Right lobe of liver (tissue), 6 donors: ENCODE results near the gene FLNB. TPM values are rescaled to one million over a fixed set of nuclear protein-coding genes. Genes with fewer than 3 reads are reported as not detected.
A peak's percentile ranks its signal among the peaks of the same experiment; 100 is the strongest.

Experiments used
- ATAC-seq, 4 donors: fragments of 200-7000 bp; cut with Tn5 transposase; one replicate each; pipeline ENCODE4 v1.9.1; 2020; ENCODE audit warnings: mild to moderate bottlenecking in 4 of 4, moderate library complexity in 4 of 4
- DNase-seq, 3 donors: peaks; one replicate each; pipeline ENCODE4 v3.0.0-alpha.2; 2020
- H3K27ac ChIP-seq, 3 donors: fragments of 200-600 bp; one replicate each; pipeline ENCODE4 v1.8.0; 2022
- H3K27me3 ChIP-seq, 2 donors: fragments of 200-600 bp; one replicate each; pipeline ENCODE4 v1.8.0; 2022
- H3K36me3 ChIP-seq, 4 donors: fragments of 200-600 bp; sonication (generic) in 1 of 4; one replicate each; pipeline versions ENCODE4 v1.5.1 to v1.8.0; 2017 to 2022; ENCODE audit warnings: control low read depth in 1 of 4
- H3K4me1 ChIP-seq, 4 donors: fragments of 200-600 bp; sonication (generic) in 1 of 4; one replicate each; pipeline versions ENCODE4 v1.5.1 to v1.8.0; 2017 to 2022; ENCODE audit warnings: control low read depth in 1 of 4
- H3K4me3 ChIP-seq, 3 donors: fragments of 200-600 bp; one replicate each; pipeline ENCODE4 v1.8.0; 2022
- H3K9me3 ChIP-seq, 4 donors: fragments of 200-600 bp; sonication (generic) in 1 of 4; one replicate each; pipeline versions ENCODE4 v1.5.1 to v1.8.0; 2017 to 2022; ENCODE audit warnings: control low read depth in 1 of 4
- POLR2A ChIP-seq: fragments of 450-650 bp; IDR thresholded peaks from one replicate; pipeline ENCODE4 v1.6.1; 2017; ENCODE audit warnings: antibody characterized with exemption, mild to moderate bottlenecking
- WGBS: methylation state at CpG from one replicate; pipeline ENCODE4 v1.1.6; 2018; ENCODE audit warnings: low coverage, low lambda C conversion rate; ENCODE audit not compliant: insufficient coverage; ENCODE audit errors: missing lambda C conversion rate; 5-methylcytosine and 5-hydroxymethylcytosine counted together
- intact Hi-C, 2 donors: fragments of 100-400 bp; cut with DNase I; formaldehyde crosslinking; loops; one replicate each; pipeline versions ENCODE4 v1.11.2 to v1.14.1; 2022
- total RNA-seq, 6 experiments: library from RNA; depleted of rRNA in 2 of 6; stranded (reverse); fragments of >200 nt in 2 of 6; fragmentation: NEBNext Ultra II Directional in 3 of 6; extraction: Animal tissue kit (Norgen Biotek cat#: 25700) in 3 of 6; gene quantifications; one replicate each; pipeline versions ENCODE4 v1.1.0 to v1.2.4, GENCODE V29; 2016 to 2023
- TF ChIP-seq, protein P1 (sequence below), 4 donors: fragments of 200-600 bp in 3 of 4; fragments of 450-650 bp in 1 of 4; IDR thresholded peaks; one replicate each; pipeline versions ENCODE4 v1.5.1 to v1.8.0; 2016 to 2022; ENCODE audit warnings: antibody characterized with exemption in 4 of 4, mild to moderate bottlenecking in 2 of 4
- donor health status: DM: no; HTN: yes; CAD: no.
- donor health status: DM: no; HTN: no; CAD: no.
- donor health status: DM: no; HTN: no; CAD: no.
- donor health status: DM: no; HTN: yes; CAD: no.
- donor health status: DM: no; HTN: yes; CAD: no.

FLNB gene
- total RNA-seq, 6 experiments from 2014 or later, result 48.4 to 109 (median 97.8) TPM

DNA sequence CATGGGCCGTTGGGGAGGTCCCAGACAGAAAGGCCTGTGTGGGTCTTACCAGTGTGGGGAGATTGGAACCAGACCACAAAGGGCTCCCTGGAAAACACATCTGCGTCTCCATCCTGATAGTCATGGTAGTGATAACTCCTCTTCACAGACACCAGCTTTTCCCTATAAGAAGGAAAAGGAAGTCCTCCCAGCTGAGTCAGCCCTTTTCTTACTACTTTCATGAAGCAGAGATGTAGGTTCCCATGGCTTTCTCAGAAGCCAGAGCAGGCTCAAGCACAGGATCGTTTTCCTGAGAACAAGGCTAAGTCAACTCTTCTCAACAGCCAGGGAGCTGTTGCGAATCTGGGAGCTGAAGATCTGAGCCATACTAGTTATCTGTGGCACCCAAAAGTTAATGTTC is 196.5 kb downstream of the FLNB start:
- Histone ChIP-seq H3K9me3 (no peaks in the 10 kb centered on the region), H3K4me3 (no peak overlapping the region), H3K27me3 (no peaks in the 10 kb centered on the region), H3K36me3 (no peaks in the 10 kb centered on the region), H3K4me1 (peaks cover 0 to 17% (median 6%) of the 10 kb centered on the region in 4 donors), H3K27ac (peak overlapping the region in 1 of 3 donors; percentile 0)
- 56% methylated on average over 2 of the region's 4 CpGs for WGBS
- intact Hi-C loops, result no loop called here
- ATAC-seq, result peak in 1 of 4 donors; percentile 6
- TF ChIP-seq, protein P1, sequence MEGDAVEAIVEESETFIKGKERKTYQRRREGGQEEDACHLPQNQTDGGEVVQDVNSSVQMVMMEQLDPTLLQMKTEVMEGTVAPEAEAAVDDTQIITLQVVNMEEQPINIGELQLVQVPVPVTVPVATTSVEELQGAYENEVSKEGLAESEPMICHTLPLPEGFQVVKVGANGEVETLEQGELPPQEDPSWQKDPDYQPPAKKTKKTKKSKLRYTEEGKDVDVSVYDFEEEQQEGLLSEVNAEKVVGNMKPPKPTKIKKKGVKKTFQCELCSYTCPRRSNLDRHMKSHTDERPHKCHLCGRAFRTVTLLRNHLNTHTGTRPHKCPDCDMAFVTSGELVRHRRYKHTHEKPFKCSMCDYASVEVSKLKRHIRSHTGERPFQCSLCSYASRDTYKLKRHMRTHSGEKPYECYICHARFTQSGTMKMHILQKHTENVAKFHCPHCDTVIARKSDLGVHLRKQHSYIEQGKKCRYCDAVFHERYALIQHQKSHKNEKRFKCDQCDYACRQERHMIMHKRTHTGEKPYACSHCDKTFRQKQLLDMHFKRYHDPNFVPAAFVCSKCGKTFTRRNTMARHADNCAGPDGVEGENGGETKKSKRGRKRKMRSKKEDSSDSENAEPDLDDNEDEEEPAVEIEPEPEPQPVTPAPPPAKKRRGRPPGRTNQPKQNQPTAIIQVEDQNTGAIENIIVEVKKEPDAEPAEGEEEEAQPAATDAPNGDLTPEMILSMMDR (IDR thresholded peaks at IDR 0.05), result no peak
- TF ChIP-seq POLR2A, result no peak
- DNase-seq, result no peak

DNA sequence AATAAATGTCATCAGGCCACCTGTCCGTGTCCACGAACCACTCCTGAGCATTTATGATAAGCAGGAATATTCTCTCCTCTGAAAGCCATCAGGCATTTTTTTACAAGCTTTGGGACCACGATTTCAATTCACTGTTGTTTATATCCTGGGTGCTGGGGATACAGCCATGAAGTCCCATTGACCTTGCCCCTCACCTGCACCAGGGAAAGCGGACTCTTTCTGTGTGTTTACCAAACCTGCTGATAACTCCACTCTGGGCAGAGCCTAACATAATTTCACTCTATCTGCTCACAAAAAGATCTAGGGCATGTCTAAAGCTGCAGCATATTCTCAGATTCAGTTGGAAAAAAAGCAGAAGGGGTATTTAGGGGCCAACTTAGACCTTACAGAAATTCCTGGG is 197.8 kb downstream of the FLNB start:
- ATAC-seq, result peak; percentile 60 to 78 (median 74)

DNA sequence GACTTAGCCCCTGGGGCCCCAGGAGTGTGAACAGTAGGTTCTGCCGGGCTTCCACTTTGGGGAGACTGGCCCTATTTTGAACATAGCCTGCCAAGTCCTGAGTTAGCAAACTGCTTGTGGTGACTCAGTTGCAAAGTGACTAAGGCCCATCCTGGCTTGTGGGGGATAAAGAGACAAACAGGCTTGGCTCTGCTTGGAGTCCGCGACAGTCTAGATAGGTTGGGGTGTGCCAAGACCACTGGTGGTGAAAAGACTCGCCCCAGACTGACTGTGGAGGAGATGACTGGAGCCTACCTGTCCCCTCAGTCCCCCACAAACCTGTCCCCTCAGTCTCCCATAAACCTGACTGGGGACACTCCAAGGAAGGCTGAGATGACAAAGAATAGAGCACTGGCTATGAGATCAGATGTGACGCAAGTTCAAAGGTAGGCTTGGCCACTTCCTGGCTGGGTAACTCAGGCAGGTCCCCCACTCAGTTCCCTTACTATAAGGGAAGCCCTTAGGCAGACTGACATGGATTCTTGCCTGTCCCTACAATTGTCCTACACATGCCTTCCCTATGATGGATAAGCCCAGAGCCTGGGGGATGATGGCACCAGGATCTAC is 198.3 kb downstream of the FLNB start:
- Histone ChIP-seq H3K9me3 (no peaks in the 10 kb centered on the region), H3K4me3 (peak overlapping the region in 2 of 3 donors; percentile 5 to 16), H3K4me1 (peaks cover 0 to 17% (median 6%) of the 10 kb centered on the region in 4 donors), H3K27ac (peak overlapping the region; percentile 38 to 71 (median 70)), H3K36me3 (no peaks in the 10 kb centered on the region), H3K27me3 (no peaks in the 10 kb centered on the region)
- intact Hi-C loops, result no loop called here
- peak in 1 of 3 donors; percentile 38 for DNase-seq
- peak; percentile 29 to 56 (median 33) for ATAC-seq
- TF ChIP-seq, protein P1 (IDR thresholded peaks at IDR 0.05), result no peak
- no peak for TF ChIP-seq POLR2A
- WGBS, result 0% methylated on average over 1 of the region's 5 CpGs

More for the DNA sequence above, 197.8 kb downstream of the FLNB start:
- intact Hi-C loops, result no loop called here
- H3K4me3 ChIP-seq, result peak overlapping the region in 1 of 3 donors; percentile 16
- no peaks in the 10 kb centered on the region for H3K27me3 ChIP-seq
- DNase-seq, result no peak
- no peaks in the 10 kb centered on the region for H3K36me3 ChIP-seq
- peak overlapping the region; percentile 38 to 71 (median 70) for H3K27ac ChIP-seq
- H3K4me1 ChIP-seq, result peaks cover 0 to 17% (median 6%) of the 10 kb centered on the region in 4 donors
- H3K9me3 ChIP-seq, result no peaks in the 10 kb centered on the region
- no peak for TF ChIP-seq POLR2A
- TF ChIP-seq, protein P1 (IDR thresholded peaks at IDR 0.05), result no peak
- WGBS, result 44% methylated on average over 4 of the region's 4 CpGs

DNA sequence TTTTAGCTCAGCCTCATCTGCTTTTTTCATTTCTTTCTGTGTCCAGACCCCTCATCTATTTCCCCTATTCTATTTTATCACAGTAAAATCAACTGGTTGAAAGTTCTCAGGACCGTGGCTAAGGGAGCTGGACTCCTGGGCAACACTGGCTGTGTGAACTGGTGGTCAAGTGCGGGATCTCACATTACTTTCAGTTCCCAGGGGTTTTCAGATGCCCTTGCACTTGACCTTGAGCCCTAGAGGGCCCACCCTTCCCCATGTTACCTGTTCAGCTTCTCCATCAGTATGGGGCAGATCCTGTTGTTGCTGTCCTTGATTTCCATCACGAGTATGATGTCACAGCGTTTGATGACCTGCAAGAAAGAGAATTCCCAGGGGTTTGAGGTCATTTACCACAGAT is 199.7 kb downstream of the FLNB start:
- TF ChIP-seq POLR2A, result no peak
- TF ChIP-seq, protein P1 (IDR thresholded peaks at IDR 0.05), result no peak
- DNase-seq (peak in 1 of 3 donors; percentile 17), ATAC-seq (no peak)
- peaks cover 0 to 17% (median 6%) of the 10 kb centered on the region in 4 donors for H3K4me1 ChIP-seq
- H3K36me3 ChIP-seq, result no peaks in the 10 kb centered on the region
- intact Hi-C loops, result no loop called here
- H3K9me3 ChIP-seq, result no peaks in the 10 kb centered on the region
- peak overlapping the region in 1 of 3 donors; percentile 39 for H3K27ac ChIP-seq
- 70% methylated on average over 4 of the region's 4 CpGs for WGBS
- no peaks in the 10 kb centered on the region for H3K27me3 ChIP-seq
- peak overlapping the region in 2 of 3 donors; percentile 18 to 30 for H3K4me3 ChIP-seq
